ENCODE data around the gene ZNF644.
"Not testable (repeated sequence)": the region's sequence is repeated elsewhere in the genome, so short reads cannot be mapped to it uniquely, and the experiment has no call there.

ZNF644 gene

DNA sequence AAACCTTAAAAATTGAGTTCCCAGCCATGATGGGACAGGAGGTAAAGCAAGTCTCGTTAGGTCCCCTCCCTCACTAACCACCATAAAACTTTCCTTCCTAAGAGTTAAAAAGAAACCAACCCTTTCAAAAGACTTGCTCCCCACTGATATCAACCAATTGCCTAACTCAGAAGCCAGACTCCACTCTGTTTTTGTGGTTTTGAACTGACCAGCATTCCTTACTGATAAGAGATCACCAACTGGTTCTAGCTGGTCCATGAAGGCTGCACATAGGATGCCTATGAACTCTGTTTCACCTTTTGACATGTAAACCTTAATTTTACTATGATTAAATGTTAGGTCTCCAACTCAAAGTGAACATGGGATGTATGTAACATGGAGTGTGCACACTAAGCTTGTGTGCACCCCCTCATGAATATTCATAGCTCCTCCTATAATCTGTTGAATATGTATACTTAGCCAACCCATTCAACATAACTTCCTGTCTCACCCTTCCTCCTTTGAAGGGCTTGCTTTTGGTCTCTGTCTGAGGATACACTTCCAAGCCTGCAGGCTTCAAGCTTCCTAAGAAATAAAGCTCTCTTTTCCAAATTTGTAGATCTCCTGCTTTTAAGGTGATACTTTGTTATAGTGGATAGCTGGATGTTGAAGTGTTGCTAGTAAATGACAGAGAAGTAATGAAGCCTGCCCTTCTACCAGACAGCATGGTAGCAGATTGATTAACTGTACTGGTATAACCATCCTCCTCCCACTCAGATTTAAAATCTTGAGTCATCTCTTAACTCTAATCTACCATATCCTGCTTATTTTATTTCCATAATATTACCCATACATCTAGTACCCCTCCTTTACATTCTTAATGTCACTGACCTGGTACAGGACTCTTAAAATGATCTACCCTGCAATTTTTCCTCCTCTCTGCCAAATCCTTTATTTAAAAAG lies 95.6 kb downstream of the ZNF644 start:
- no peak for DNase-seq (ENCODE audit: low read depth)

DNA sequence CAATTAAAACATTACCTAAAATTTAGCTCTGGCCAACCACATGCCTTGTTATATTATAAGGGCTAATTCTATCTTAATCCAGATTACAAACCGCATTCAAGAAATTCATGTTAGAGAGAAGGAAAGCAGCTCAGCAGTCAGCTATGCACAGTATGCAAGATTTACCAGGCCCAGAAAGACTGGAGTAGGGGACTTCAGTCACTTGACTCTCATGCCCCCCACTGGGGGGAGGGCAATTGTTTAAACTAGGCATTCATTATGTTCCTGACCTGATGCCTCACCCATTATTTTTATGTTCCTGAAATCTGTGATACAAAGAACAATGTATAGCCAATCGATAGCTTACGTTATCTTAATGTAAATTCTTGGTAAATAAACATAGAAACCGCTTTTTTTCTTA lies 96.9 kb downstream of the ZNF644 start:
- DNase-seq (ENCODE audit: low read depth) = no peak

DNA sequence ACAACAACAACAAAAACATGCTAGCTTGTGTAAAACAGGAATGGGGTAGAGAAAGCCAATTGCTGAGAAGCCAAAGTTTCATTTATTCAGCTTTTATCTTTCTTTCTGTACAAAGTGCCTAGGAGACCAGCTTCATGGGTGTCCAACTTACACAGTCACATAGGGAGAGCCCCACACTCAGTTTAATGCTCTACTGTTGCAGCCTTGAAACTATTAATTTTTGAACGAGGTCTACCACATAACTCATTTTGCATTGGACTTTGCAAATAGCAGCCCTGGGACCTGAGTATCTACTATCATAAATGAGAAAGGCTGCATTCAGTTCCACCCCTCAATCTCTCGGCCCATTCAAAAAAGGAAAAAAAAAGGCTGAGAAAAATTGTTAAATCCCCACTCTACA lies 98.8 kb downstream of the ZNF644 start:
- DNase-seq (ENCODE audit: low read depth) = no peak

DNA sequence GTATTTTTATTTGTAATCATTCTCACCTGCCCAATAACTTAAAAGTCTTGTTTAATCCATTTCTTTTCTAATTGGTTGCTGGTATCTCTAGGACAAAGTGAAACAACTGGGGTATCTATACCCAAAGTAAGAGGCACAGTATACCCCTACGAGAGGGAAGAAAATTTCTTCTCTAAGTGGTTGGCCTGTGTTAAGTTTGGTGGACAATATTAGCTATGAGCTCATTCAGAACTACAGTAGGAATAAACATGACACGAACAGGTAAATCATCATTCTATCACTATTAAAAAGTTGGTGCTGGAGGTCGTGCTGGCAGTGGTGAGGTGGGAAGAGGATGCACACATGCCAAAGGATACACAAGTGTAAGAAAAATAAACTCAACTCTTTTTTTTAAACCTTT lies 99.6 kb downstream of the ZNF644 start:
- DNase-seq (ENCODE audit: low read depth) = no peak

DNA sequence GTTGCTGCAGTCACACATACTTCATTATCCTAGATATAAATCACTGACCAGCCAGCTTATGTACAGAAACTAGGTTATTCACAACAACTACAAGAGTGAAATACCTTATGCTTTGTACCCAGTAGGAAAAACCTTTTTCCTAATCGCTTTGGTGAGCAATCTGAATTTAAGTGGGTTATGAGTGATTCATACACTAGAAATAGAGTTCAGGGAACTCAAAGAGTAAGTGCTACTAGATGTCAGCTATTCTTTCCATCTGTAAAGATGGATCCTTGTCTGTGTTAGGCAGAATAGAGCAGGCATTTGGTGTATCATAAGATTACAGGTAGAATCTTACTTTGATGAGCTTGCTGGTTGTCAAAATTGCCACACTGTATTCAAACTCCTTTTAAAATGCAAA lies 101.9 kb downstream of the ZNF644 start:
- no peak for DNase-seq (ENCODE audit: low read depth)

DNA sequence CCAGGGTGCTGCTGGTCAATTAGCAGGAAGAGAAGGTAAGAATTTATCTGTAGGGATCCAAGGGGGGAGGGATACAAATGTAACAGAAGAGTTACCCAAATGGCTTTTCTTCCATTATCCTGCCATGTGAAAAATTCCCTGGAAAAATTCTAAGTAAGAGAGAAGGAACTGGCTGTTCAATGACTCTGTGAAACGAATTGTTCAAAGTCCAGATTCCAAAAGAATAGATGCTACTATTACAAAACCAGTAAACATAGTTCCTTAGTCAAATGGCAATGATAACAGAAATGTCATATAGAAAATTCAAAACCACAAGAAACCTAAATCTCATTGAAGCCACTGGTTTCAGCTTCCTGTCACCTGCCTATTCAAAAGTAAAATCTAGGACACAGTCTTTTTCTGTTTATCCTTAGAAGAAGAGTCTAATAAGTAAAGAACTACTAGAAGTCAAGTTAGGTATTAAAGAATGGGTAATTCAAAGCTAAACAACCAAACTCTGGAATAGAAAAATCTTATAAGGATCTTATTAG lies 102.6 kb downstream of the ZNF644 start:
- no peak for DNase-seq (ENCODE audit: low read depth)

DNA sequence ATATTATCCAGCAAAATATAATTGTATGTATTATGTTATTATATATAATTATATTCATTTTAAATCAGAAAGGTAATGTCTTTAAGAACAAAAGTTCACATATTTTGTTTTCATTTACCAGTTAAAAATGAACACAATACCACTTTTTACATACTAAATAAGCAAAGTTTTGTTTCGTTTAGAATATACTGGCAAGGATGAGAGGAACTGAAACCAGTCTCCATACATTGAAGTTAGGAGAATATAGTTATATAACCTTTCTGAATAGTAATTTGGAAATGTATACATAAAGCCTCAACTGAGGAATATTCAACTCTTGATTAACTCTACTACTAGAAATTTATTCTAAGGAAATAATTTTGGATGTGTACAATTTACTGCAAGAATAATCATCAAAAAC lies 110.5 kb downstream of the ZNF644 start:
- DNase-seq (ENCODE audit: low read depth) = no peak

DNA sequence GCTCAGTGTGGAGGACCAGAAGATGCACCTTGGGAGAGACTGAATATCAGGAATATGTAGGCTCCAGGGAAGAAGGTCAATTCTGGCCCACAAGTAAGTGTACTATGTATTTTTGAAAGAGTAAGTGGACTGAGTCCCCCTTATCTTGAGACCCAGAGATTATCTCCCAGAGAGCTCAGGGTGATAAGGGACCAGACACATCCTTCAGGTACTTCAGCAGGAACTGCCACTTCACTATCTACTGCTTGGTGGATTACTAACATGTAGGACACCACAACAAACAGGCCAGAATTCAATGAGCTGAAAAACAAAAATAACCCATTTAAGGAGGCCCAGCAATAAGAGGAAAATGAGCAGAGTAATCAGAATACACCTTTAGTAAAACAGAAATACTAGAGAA lies 119.2 kb downstream of the ZNF644 start:
- DNase-seq (ENCODE audit: low read depth) = no peak

DNA sequence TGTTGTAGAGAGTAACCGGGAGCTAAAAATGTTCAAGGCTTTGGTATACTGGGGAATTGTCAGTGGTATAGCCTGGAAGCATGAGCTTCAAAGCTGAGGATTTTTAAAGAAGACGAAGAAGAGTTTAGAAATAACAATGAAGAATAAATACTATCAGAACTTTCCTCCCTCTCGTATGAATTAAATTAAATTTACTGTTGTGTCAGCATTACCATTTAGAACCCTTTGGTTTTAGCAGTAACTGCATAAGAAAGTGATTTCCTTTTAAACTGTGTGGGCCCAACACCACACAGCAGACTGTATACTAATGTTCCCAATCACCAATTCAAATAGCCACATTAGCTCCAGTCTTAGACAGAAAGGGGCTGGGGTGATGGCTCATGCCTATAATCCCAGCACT lies 122.6 kb downstream of the ZNF644 start:
- no peak for DNase-seq (ENCODE audit: low read depth)

DNA sequence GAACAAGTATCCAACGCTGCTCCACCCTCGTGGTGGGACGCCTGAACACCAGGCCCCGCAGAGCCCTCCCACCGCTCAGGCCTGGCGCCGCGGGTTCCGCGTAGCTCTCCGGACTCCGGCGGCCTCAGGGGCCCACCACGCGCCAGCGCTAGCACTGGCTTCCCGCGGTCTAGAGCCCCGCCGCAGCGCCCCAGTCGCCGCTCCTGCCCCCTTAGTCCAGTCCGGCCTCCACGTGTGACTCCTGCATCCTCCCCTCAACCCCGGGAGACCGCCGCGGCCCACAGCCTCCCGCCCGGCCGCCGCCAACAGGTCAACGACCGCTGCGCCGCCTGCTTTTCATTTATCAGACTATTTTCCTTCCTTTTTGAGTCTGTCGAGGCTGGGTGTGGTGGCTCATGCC lies 128.2 kb downstream of the ZNF644 start:
- not testable (repeated sequence) for DNase-seq (ENCODE audit: low read depth)

DNA sequence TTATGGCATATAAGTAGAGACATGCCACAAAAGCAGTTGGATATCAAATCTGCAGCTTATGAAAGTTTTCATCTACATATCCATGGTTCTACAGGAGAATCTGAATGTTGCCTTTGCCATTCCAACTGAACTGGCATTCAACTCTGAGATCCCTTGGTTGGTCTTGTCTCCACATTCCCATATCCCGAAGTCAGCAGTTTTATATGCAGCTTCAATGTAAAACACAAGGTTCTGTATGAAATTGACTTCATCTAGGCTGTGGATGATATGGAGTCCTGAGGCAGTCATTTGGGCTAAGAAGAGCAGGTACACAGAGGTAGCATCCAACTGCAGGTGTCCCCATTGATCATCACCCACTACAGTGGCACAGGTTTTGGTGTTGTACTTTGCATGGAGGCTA lies 129.0 kb downstream of the ZNF644 start:
- not testable (repeated sequence) for DNase-seq (ENCODE audit: low read depth)

DNA sequence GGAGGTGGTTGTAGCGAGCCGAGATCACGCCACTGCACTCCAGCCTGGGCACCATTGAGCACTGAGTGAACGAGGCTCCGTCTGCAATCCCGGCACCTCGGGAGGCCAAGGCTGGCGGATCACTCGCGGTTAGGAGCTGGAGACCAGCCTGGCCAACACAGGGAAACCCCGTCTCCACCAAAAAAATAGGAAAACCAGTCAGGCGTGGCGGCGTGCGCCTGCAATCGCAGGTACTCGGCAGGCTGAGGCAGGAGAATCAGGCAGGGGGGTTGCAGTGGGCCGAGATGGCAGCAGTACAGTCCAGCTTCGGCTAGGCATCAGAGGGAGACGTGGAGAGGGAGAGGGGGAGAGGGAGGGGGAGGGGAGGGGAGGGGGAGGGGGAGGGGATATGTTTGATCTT lies 129.6 kb downstream of the ZNF644 start:
- DNase-seq (ENCODE audit: low read depth) = not testable (repeated sequence)

DNA sequence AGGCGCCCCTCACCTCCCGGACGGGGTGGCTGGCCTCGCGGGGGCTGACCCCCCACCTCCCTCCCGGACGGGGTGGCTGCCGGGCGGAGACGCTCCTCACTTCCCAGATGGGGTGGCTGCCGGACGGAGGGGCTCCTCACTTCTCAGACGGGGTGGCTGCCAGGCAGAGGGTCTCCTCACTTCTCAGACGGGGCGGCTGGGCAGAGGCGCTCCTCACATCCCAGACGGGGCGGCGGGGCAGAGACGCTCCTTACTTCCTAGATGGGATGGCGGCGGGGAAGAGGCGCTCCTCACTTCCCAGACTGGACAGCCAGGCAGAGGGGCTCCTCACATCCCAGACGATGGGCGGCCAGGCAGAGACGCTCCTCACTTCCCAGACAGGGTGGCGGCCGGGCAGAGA lies 130.1 kb downstream of the ZNF644 start:
- not testable (repeated sequence) for DNase-seq (ENCODE audit: low read depth)

DNA sequence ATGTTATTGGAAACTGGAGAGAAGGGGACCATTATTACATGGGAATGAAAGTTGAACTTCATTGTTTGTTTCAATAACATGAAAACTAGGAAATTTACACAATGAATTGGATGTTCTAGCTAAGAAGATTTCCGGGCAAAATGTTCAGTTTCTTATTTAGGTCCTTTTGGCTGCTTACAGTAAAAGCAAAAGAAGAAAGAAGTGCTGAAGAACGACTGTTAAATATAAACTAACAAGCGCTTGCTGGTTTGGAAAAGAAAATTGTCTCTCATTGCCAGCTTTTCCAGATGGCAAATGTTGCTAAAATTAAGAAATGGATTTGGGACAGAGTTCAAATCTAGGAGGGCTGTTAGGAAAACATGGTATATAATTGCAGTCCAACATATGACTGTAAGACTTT lies 139.6 kb downstream of the ZNF644 start:
- DNase-seq (ENCODE audit: low read depth) = no peak

DNA sequence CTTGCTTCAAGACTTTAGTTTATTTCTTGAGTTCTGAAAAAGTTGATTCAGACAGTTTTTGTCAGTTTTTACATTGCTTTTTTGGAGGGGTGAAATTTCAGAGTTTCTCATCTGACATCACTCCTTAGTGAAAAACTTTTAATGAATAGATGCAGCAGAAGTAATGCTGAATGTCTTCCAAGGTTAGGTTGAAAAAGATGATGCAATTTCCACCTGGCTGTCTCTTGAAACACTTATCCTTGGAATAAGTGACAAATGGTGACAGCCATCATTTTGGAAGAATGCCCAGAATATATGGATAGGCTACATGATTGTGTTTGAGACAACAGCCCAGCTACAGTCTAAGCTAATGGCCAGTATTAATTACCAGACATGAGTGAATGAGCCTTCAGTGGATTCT lies 140.8 kb downstream of the ZNF644 start:
- no peak for DNase-seq (ENCODE audit: low read depth)

DNA sequence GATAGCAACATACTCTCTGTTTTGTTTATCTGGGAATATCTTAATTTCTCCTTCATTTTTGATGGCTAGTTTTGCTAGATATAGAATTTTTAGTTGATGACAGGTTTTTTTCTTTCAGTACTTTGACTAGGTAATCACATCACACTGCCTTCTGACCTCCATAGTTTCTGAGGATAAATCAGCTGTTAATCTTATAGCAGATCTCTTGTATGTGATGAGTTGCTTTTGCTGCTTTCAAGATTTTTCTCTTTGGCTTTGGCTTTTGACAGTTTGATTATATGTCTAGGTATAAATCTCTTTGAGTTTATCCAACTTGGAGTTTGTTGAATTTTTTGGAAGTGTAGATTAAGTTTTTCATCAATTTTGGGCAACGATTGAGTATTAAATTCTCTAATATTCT lies 142.6 kb downstream of the ZNF644 start:
- DNase-seq (ENCODE audit: low read depth) = no peak

DNA sequence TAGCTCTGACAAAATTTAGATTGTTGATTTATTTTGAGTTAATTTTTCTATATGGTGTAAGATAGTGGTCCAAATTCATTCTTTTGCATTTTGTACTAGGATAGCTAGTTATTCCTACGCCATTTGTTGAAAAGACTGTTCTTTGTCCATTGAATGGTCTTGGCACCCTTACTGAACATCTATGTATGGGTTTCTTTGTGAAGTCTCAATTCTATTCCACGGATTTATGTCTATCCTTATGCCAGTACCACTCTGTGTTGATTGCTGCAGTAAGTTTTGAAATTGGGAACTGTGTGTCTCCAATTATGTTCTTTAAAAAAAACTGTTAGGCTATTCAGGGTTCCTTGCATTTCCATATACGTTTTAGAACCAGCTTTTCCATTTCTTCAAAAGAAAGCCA lies 145.7 kb downstream of the ZNF644 start:
- DNase-seq (ENCODE audit: low read depth) = no peak

Data from stimulated activated CD8-positive, alpha-beta memory T cell treated with anti-CD3 and anti-CD28 coated beads, Interleukin-7, amount 100 ng/mL, for 24 hours (primary cell).